Neuronal stem cell (in vitro differentiated cells): ENCODE results near the gene GTSE1.
A peak's percentile ranks its signal among the peaks of the same experiment; 100 is the strongest.

Source experiments
- DNase-seq: peaks from one replicate; pipeline ENCODE4 v3.0.0-alpha.2; 2013; ENCODE audit warnings: low spot score
- H2AFZ ChIP-seq: one replicate; pipeline ENCODE4 v1.6.1; 2013; ENCODE audit warnings: mild to moderate bottlenecking, low read length, inconsistent platforms
- H2AK5ac ChIP-seq: 2 replicates; pipeline ENCODE4 v1.6.1; 2013; ENCODE audit warnings: low read depth, mild to moderate bottlenecking, inconsistent platforms, low read length, moderate library complexity, mixed read lengths
- H2BK120ac ChIP-seq: 2 replicates; pipeline ENCODE4 v1.6.1; 2013; ENCODE audit warnings: low read depth, mild to moderate bottlenecking, inconsistent platforms, low read length, moderate library complexity, mixed read lengths
- H2BK12ac ChIP-seq: one replicate; pipeline ENCODE4 v1.6.1; 2013; ENCODE audit warnings: low read length, inconsistent platforms
- H2BK15ac ChIP-seq: 2 replicates; pipeline ENCODE4 v1.6.1; 2013; ENCODE audit warnings: mild to moderate bottlenecking, low read length, inconsistent platforms, mixed read lengths
- H2BK5ac ChIP-seq: one replicate; pipeline ENCODE4 v1.6.1; 2013; ENCODE audit warnings: inconsistent platforms, mild to moderate bottlenecking, low read length, moderate library complexity
- H3K14ac ChIP-seq: one replicate; pipeline ENCODE4 v1.6.1; 2013; ENCODE audit warnings: low read length, inconsistent platforms
- H3K18ac ChIP-seq: 2 replicates; pipeline ENCODE4 v1.6.1; 2013; ENCODE audit warnings: low read length, inconsistent platforms
- H3K23ac ChIP-seq: 2 replicates; pipeline ENCODE4 v1.6.1; 2013; ENCODE audit warnings: low read depth, mild to moderate bottlenecking, mixed read lengths, low read length, inconsistent platforms; ENCODE audit not compliant: poor library complexity
- H3K27ac ChIP-seq: replicated peaks from 3 replicates; pipeline ENCODE4 v1.5.1; 2013; ENCODE audit warnings: low read length, inconsistent platforms
- H3K27me3 ChIP-seq, 3 experiments: 2 replicates each; pipeline ENCODE4 v1.6.1; 2013; ENCODE audit warnings: low read length in 3 of 3, mild to moderate bottlenecking in 2 of 3, inconsistent platforms in 1 of 3, low read depth in 1 of 3, mixed read lengths in 1 of 3, moderate library complexity in 1 of 3; ENCODE audit not compliant: control insufficient read depth in 3 of 3, insufficient read depth in 3 of 3
- H3K36me3 ChIP-seq, 2 donors: replicated peaks in 1 of 2; 2 replicates each; pipeline ENCODE4 v1.6.1; 2013; ENCODE audit warnings: low read length in 2 of 2; ENCODE audit not compliant: control insufficient read depth in 2 of 2, insufficient read depth in 2 of 2
- H3K4ac ChIP-seq: 2 replicates; pipeline ENCODE4 v1.6.1; 2013; ENCODE audit warnings: inconsistent platforms, mild to moderate bottlenecking, low read length, moderate library complexity
- H3K4me1 ChIP-seq, 2 donors: 1 replicate in 1 of 2; 2 replicates in 1 of 2; pipeline ENCODE4 v1.6.1; 2013; ENCODE audit warnings: low read length in 2 of 2, low read depth in 1 of 2; ENCODE audit not compliant: control insufficient read depth in 2 of 2, insufficient read depth in 1 of 2
- H3K4me2 ChIP-seq: one replicate; pipeline ENCODE4 v1.6.1; 2013; ENCODE audit warnings: mild to moderate bottlenecking, low read length, inconsistent platforms; ENCODE audit not compliant: insufficient read depth, poor library complexity, severe bottlenecking
- H3K4me3 ChIP-seq, 2 donors: 2 replicates each; pipeline ENCODE4 v1.5.1; 2013; ENCODE audit warnings: low read length in 2 of 2, mild to moderate bottlenecking in 2 of 2, inconsistent platforms in 1 of 2, moderate library complexity in 1 of 2
- H3K79me1 ChIP-seq: one replicate; pipeline ENCODE4 v1.6.1; 2013; ENCODE audit warnings: low read depth, mild to moderate bottlenecking, inconsistent platforms, low read length, moderate library complexity
- H3K9ac ChIP-seq: one replicate; pipeline ENCODE4 v1.6.1; 2013; ENCODE audit warnings: mild to moderate bottlenecking, low read depth, low read length, inconsistent platforms; ENCODE audit not compliant: poor library complexity
- H3K9me3 ChIP-seq, 2 donors: replicated peaks in 1 of 2; 2 replicates each; pipeline versions ENCODE3 to v1.6.1; 2013; ENCODE audit warnings: low read length in 2 of 2, mild to moderate bottlenecking in 2 of 2, inconsistent platforms in 1 of 2, low read depth in 1 of 2, mixed read lengths in 1 of 2, moderate library complexity in 1 of 2; ENCODE audit not compliant: control insufficient read depth in 2 of 2, insufficient read depth in 1 of 2
- H4K8ac ChIP-seq: one replicate; pipeline ENCODE4 v1.6.1; 2013; ENCODE audit warnings: low read depth, mild to moderate bottlenecking, inconsistent platforms, low read length, moderate library complexity
- H4K91ac ChIP-seq: one replicate; pipeline ENCODE4 v1.6.1; 2013; ENCODE audit warnings: low read length, low read depth, mild to moderate bottlenecking, inconsistent platforms; ENCODE audit not compliant: poor library complexity
- whole genome bisulfite sequencing, 2 donors: extraction: QIAGEN DNeasy Blood & Tissue Kit; methylation state at CpG; one replicate each; pipeline ENCODE4 v1.1.7; 2013; ENCODE audit warnings: missing lambda C conversion rate in 2 of 2, mixed read lengths in 1 of 2; ENCODE audit not compliant: insufficient read length in 2 of 2, insufficient replicate concordance in 1 of 2; ENCODE audit errors: extremely low coverage in 2 of 2; 5-methylcytosine and 5-hydroxymethylcytosine counted together

The GTSE1 gene

DNA sequence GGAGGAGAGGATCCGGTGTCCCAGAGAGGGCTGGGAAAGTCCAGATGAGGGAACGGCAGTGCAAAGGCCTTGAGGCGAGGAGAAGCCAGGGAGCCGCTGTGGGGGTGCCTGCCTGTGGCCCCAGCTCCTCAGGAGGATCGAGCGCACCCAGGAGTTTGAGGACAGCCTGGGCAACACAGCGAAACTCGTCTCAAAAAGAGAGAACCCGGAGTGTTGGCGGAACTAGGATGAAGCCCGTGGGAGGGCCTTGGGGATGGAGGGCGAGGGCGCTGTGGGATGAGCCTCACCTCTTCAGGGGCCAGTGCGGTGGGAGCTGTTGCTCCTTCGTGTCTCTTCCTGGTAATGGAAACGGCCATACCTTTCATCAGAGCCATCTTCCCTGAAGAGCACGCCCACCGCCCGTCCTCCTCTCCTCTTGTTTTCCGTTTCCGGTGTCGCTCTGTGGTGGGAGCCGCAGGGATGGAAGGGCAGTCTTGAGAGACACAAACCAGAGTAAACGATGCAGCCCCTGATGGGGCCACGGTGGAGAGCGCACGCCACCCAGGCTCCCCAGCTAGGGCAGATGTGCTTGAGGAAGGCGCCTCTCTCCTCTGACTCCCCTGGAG is 54.6 kb downstream of the GTSE1 start:
- no peak overlapping the region for H3K14ac ChIP-seq
- H4K91ac ChIP-seq, result no peak overlapping the region
- H3K36me3 ChIP-seq, result peaks cover 61 to 98% of the 10 kb centered on the region in 2 donors
- H3K4me1 ChIP-seq, result no peaks in the 10 kb centered on the region
- H3K27ac ChIP-seq, result no peak overlapping the region
- H3K27me3 ChIP-seq, result no peaks in the 10 kb centered on the region
- H3K23ac ChIP-seq, result peak overlapping the region; percentile 9
- H2AFZ ChIP-seq, result no peak overlapping the region
- H2BK5ac ChIP-seq, result no peak overlapping the region
- no peak overlapping the region for H3K4ac ChIP-seq
- no peak overlapping the region for H3K9ac ChIP-seq
- DNase-seq, result no peak
- H3K18ac ChIP-seq, result no peak overlapping the region
- no peak overlapping the region for H2AK5ac ChIP-seq
- no peak overlapping the region for H2BK12ac ChIP-seq
- H2BK15ac ChIP-seq, result no peak overlapping the region
- no CpG with 5 or more reads among the region's 28 CpGs for WGBS, 2 donors
- H3K4me2 ChIP-seq, result no peak overlapping the region
- no peak overlapping the region for H2BK120ac ChIP-seq
- H3K79me1 ChIP-seq, result peaks cover 11% of the 10 kb centered on the region
- no peak overlapping the region for H4K8ac ChIP-seq
- H3K9me3 ChIP-seq, result no peaks in the 10 kb centered on the region
- H3K4me3 ChIP-seq, result no peak overlapping the region

DNA sequence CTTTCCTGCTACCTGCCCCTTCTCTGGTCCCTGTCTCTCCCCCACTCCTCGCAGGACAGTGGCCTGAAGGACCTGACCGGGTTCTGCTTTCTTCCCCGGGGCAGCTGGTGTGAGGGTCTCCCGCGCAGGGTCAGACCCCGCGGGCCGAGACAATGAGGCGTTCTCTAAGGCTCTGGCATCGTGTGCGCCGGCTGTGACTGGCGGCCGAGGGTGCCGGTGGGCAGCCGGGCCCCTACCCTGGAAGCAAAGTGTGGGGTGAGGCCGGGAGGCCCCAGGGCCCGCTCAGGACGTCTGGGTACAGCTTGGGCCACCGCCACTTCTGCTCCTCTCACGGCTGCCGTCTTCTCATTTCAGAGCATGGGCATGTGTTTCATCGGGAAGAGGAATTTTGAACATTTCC is 55.1 kb downstream of the GTSE1 start:
- H2AK5ac ChIP-seq, result no peak overlapping the region
- no peak overlapping the region for H3K9ac ChIP-seq
- no peak overlapping the region for H2BK12ac ChIP-seq
- no peak overlapping the region for H2BK5ac ChIP-seq
- peaks cover 13% of the 10 kb centered on the region for H3K79me1 ChIP-seq
- peak overlapping the region; percentile 9 for H3K23ac ChIP-seq
- H3K4me1 ChIP-seq, result no peaks in the 10 kb centered on the region
- H4K91ac ChIP-seq, result no peak overlapping the region
- H3K36me3 ChIP-seq, result peaks cover 56 to 98% of the 10 kb centered on the region in 2 donors
- no peak overlapping the region for H3K27ac ChIP-seq
- H2BK120ac ChIP-seq, result no peak overlapping the region
- WGBS, 2 donors, result no CpG with 5 or more reads among the region's 23 CpGs
- no peak overlapping the region for H3K4me2 ChIP-seq
- no peak overlapping the region for H3K18ac ChIP-seq
- no peak overlapping the region for H2BK15ac ChIP-seq
- H2AFZ ChIP-seq, result no peak overlapping the region
- no peaks in the 10 kb centered on the region for H3K9me3 ChIP-seq
- H3K4ac ChIP-seq, result no peak overlapping the region
- no peaks in the 10 kb centered on the region for H3K27me3 ChIP-seq
- H3K4me3 ChIP-seq, result no peak overlapping the region
- DNase-seq, result no peak
- H4K8ac ChIP-seq, result peak overlapping the region; percentile 82
- no peak overlapping the region for H3K14ac ChIP-seq

DNA sequence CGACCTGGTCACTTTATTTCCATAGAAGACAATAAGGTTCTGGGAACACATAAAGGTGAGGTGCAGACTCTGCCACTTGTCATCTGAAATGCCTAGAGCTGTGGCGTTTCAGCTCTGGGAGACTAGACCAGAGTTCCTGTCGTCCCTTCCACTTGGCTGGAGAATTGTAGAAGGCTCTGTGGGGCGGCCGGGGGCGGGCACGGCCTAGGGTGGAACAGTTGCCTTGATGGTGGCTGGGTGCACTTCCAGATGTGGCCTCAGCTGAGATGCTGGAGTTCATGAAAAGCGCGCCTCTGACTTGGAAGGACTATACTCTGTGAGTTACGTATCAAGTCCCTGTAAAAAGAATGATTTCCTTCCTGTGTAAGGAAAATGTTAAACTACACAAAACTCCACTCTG is 55.6 kb downstream of the GTSE1 start:
- no peak overlapping the region for H4K8ac ChIP-seq
- H3K18ac ChIP-seq, result no peak overlapping the region
- no peak overlapping the region for H2BK15ac ChIP-seq
- no peak for DNase-seq
- no peak overlapping the region for H3K14ac ChIP-seq
- H3K4me2 ChIP-seq, result no peak overlapping the region
- no peak overlapping the region for H2BK12ac ChIP-seq
- H3K79me1 ChIP-seq, result peaks cover 13% of the 10 kb centered on the region
- H3K9me3 ChIP-seq, result no peaks in the 10 kb centered on the region
- H2AFZ ChIP-seq, result no peak overlapping the region
- H4K91ac ChIP-seq, result peak overlapping the region; percentile 9
- no CpG with 5 or more reads among the region's 10 CpGs for WGBS, 2 donors
- H3K36me3 ChIP-seq, result peaks cover 55 to 98% of the 10 kb centered on the region in 2 donors
- H3K4me1 ChIP-seq, result no peaks in the 10 kb centered on the region
- no peak overlapping the region for H3K4ac ChIP-seq
- no peak overlapping the region for H3K27ac ChIP-seq
- H2BK5ac ChIP-seq, result no peak overlapping the region
- no peak overlapping the region for H3K23ac ChIP-seq
- no peak overlapping the region for H2BK120ac ChIP-seq
- H3K9ac ChIP-seq, result no peak overlapping the region
- H3K4me3 ChIP-seq, result no peak overlapping the region
- no peaks in the 10 kb centered on the region for H3K27me3 ChIP-seq
- H2AK5ac ChIP-seq, result no peak overlapping the region

DNA sequence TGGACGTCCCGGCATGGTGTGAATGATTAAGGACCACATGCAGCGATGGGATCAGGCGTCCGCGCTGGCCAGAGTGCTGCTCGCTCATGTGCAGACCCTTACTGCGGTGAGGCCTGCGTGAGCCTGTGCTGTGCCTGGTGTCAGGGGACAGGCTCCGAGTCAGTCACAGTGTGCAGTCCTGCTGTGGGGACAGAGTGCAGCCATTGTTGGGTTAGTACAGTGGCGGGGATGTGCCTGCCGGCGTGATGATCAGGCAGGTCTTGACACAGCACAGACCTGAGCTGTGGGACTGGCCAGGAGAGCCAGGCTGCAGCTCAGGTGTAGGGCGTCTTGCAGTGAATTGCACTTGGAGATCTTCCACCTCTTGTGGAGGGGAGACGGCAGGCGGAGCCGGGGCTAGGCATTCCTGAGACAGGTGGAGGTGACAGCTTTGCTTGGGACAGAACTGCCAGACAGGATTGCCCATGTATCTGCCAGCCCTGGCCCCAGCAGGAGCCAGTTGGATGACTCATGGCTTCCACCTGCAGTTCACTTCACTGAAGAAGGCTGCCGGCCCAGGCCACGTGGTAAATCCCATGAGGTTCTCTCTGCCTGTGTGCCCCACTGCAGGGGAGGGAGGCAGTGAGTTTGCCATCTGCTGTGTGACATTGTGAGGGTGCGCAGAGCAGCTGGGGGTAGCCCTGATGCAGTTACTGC is 56.2 kb downstream of the GTSE1 start:
- no CpG with 5 or more reads among the region's 20 CpGs for WGBS, 2 donors
- no peaks in the 10 kb centered on the region for H3K9me3 ChIP-seq

More for the DNA sequence above, 56.2 kb downstream of the GTSE1 start:
- Histone ChIP-seq H2BK12ac (no peak overlapping the region), H2AK5ac (no peak overlapping the region), H2BK120ac (no peak overlapping the region), H4K8ac (no peak overlapping the region), H2BK15ac (no peak overlapping the region), H3K36me3 (peaks cover 52 to 97% of the 10 kb centered on the region in 2 donors), H3K14ac (no peak overlapping the region), H3K4me2 (no peak overlapping the region), H2AFZ (no peak overlapping the region), H3K9ac (peak overlapping the region; percentile 53), H3K18ac (peak overlapping the region; percentile 64), H3K79me1 (peaks cover 13% of the 10 kb centered on the region), H3K23ac (no peak overlapping the region), H3K27ac (no peak overlapping the region), H2BK5ac (peak overlapping the region; percentile 53), H3K4me3 (no peak overlapping the region), H3K4ac (no peak overlapping the region), H3K4me1 (no peaks in the 10 kb centered on the region), H3K27me3 (no peaks in the 10 kb centered on the region), H4K91ac (peak overlapping the region; percentile 9)
- no peak for DNase-seq
